CD14-positive monocyte (primary cell): ENCODE measurements around the gene ZDHHC5. TPM values are rescaled to one million over a fixed set of nuclear protein-coding genes. Genes with fewer than 3 reads are reported as not detected.

Experiments
- DNase-seq, 3 donors: peaks; one replicate each; pipeline ENCODE4 v3.0.0-alpha.2; 2011 to 2022
- H2AFZ ChIP-seq: 2 replicates; pipeline ENCODE4 v1.6.0; 2012; ENCODE audit warnings: mild to moderate bottlenecking, low read depth, low read length, inconsistent platforms; ENCODE audit not compliant: insufficient read depth, poor library complexity, severe bottlenecking
- H3K27ac ChIP-seq, 2 donors: 1 replicate in 1 of 2; 2 replicates in 1 of 2; pipeline ENCODE4 v1.5.1; 2012 to 2013; ENCODE audit warnings: low read length in 2 of 2, control low read depth in 1 of 2, inconsistent platforms in 1 of 2, low read depth in 1 of 2, mild to moderate bottlenecking in 1 of 2
- H3K27me3 ChIP-seq, 2 donors: one replicate each; pipeline versions ENCODE4 v1.6.0 to v1.6.1; 2011 to 2013; ENCODE audit warnings: low read length in 2 of 2; ENCODE audit not compliant: control insufficient read depth in 2 of 2, insufficient read depth in 2 of 2
- H3K36me3 ChIP-seq, 2 donors: replicated peaks in 1 of 2; 1 replicate in 1 of 2; 2 replicates in 1 of 2; pipeline versions ENCODE4 v1.5.1 to v1.6.1; 2012 to 2013; ENCODE audit warnings: low read length in 2 of 2, control low read depth in 1 of 2, inconsistent platforms in 1 of 2, mild to moderate bottlenecking in 1 of 2; ENCODE audit not compliant: insufficient read depth in 2 of 2, control insufficient read depth in 1 of 2
- H3K4me1 ChIP-seq, 2 donors: 1 replicate in 1 of 2; 2 replicates in 1 of 2; pipeline versions ENCODE4 v1.5.1 to v1.6.1; 2012 to 2013; ENCODE audit warnings: low read length in 2 of 2, control low read depth in 1 of 2, inconsistent platforms in 1 of 2, mild to moderate bottlenecking in 1 of 2, moderate library complexity in 1 of 2; ENCODE audit not compliant: insufficient read depth in 2 of 2, control insufficient read depth in 1 of 2
- H3K4me2 ChIP-seq: replicated peaks from 2 replicates; pipeline ENCODE3; 2012; ENCODE audit warnings: low read length, moderate library complexity, mild to moderate bottlenecking; ENCODE audit not compliant: poor library complexity, severe bottlenecking; ENCODE audit errors: extremely low read depth
- H3K4me3 ChIP-seq, 3 experiments: fragments of 200-600 bp in 1 of 3; sonication (generic) in 1 of 3; replicated peaks in 1 of 3; 1 replicate in 2 of 3; 2 replicates in 1 of 3; pipeline ENCODE4 v1.5.1; 2011 to 2013; ENCODE audit warnings: low read length in 3 of 3, mild to moderate bottlenecking in 3 of 3, control low read depth in 2 of 3, low read depth in 2 of 3, inconsistent platforms in 1 of 3, moderate library complexity in 1 of 3
- H3K79me2 ChIP-seq: 2 replicates; pipeline ENCODE4 v1.6.0; 2012; ENCODE audit warnings: mild to moderate bottlenecking, control low read depth, inconsistent platforms, low read length, moderate library complexity; ENCODE audit not compliant: insufficient read depth
- H3K9ac ChIP-seq: 2 replicates; pipeline ENCODE4 v1.6.0; 2017; ENCODE audit warnings: low read length, mild to moderate bottlenecking; ENCODE audit not compliant: insufficient read depth, poor library complexity, severe bottlenecking
- H3K9me3 ChIP-seq, 2 donors: replicated peaks in 1 of 2; 1 replicate in 1 of 2; 2 replicates in 1 of 2; pipeline versions ENCODE4 v1.5.1 to v1.6.1; 2012 to 2013; ENCODE audit warnings: low read length in 2 of 2, control low read depth in 1 of 2; ENCODE audit not compliant: control insufficient read depth in 1 of 2, insufficient read depth in 1 of 2
- H4K20me1 ChIP-seq: 2 replicates; pipeline ENCODE4 v1.6.0; 2012; ENCODE audit warnings: mild to moderate bottlenecking, low read length, control low read depth, moderate library complexity; ENCODE audit not compliant: insufficient read depth
- H3K27ac Mint-ChIP-seq, 7 donors: one replicate each; pipeline ENCODE4 v1.8.0; 2020; ENCODE audit warnings: mild to moderate bottlenecking in 7 of 7, mixed read lengths in 7 of 7, moderate library complexity in 6 of 7, inconsistent platforms in 2 of 7
- H3K27me3 Mint-ChIP-seq, 3 donors: one replicate each; pipeline ENCODE4 v1.8.0; 2021 to 2022; ENCODE audit warnings: low read depth in 3 of 3, mild to moderate bottlenecking in 3 of 3, mixed read lengths in 3 of 3, moderate library complexity in 3 of 3, inconsistent platforms in 1 of 3
- H3K36me3 Mint-ChIP-seq, 2 donors: one replicate each; pipeline ENCODE4 v1.8.0; 2020; ENCODE audit warnings: mixed read lengths in 2 of 2, inconsistent platforms in 1 of 2, mild to moderate bottlenecking in 1 of 2
- H3K4me1 Mint-ChIP-seq: one replicate; pipeline ENCODE4 v1.8.0; 2020; ENCODE audit warnings: mild to moderate bottlenecking, mixed read lengths
- H3K4me3 Mint-ChIP-seq, 2 donors: one replicate each; pipeline ENCODE4 v1.8.0; 2020; ENCODE audit warnings: mild to moderate bottlenecking in 2 of 2, mixed read lengths in 2 of 2, moderate library complexity in 1 of 2
- H3K9me3 Mint-ChIP-seq, 7 donors: one replicate each; pipeline ENCODE4 v1.8.0; 2020 to 2022; ENCODE audit warnings: mixed read lengths in 7 of 7, mild to moderate bottlenecking in 6 of 7, moderate library complexity in 6 of 7, inconsistent platforms in 2 of 7
- WGBS: methylation state at CpG from one replicate; pipeline ENCODE4 v1.1.5; 2013; ENCODE audit warnings: missing lambda C conversion rate; ENCODE audit not compliant: insufficient coverage; 5-methylcytosine and 5-hydroxymethylcytosine counted together
- intact Hi-C, 2 donors: fragments of 100-400 bp; cut with micrococcal nuclease; formaldehyde crosslinking; loops; one replicate each; pipeline versions ENCODE4 v1.15.0 to v1.15.1; 2023
- polyA plus RNA-seq, 3 donors: library from polyadenylated mRNA; depleted of rRNA in 1 of 3; unstranded in 2 of 3; stranded (reverse) in 1 of 3; fragments of 300-500 nt in 2 of 3; fragments of >200 nt in 1 of 3; fragmentation: Illumina TruSeq in 2 of 3; gene quantifications; 1 replicate in 2 of 3; 2 replicates in 1 of 3; pipeline ENCODE4 v1.2.3, GENCODE V29; 2012 to 2021
- TF ChIP-seq, protein P1 (sequence below): fragments of 200-600 bp; IDR thresholded peaks from one replicate; pipeline ENCODE4 v1.8.0; 2022; ENCODE audit warnings: antibody characterized with exemption, mild to moderate bottlenecking

Gene ZDHHC5
- polyA plus RNA-seq, 3 donors: 28.6 to 37.9 (median 31.8) TPM

- no peak overlapping the region for H3K4me3 Mint-ChIP-seq
- H3K4me1 Mint-ChIP-seq: no peaks in the 10 kb centered on the region
- Histone ChIP-seq H3K36me3 (peaks cover 74 to 87% of the 10 kb centered on the region in 2 donors), H2AFZ (no peak overlapping the region), H3K9ac (no peak overlapping the region), H4K20me1 (peaks cover 20% of the 10 kb centered on the region), H3K4me3 (no peak overlapping the region), H3K9me3 (no peaks in the 10 kb centered on the region), H3K4me2 (no peak overlapping the region), H3K4me1 (no peaks in the 10 kb centered on the region), H3K27me3 (no peaks in the 10 kb centered on the region), H3K79me2 (no peaks in the 10 kb centered on the region), H3K27ac (no peak overlapping the region)
- no CpG with 5 or more reads among the region's 3 CpGs for WGBS
- DNase-seq: no peak
- H3K27ac Mint-ChIP-seq: no peak overlapping the region
- H3K27me3 Mint-ChIP-seq: peaks cover 0 to 2% (median 0%) of the 10 kb centered on the region in 3 donors
- H3K36me3 Mint-ChIP-seq: peaks cover 67 to 90% of the 10 kb centered on the region in 2 donors
- TF ChIP-seq, protein P1, sequence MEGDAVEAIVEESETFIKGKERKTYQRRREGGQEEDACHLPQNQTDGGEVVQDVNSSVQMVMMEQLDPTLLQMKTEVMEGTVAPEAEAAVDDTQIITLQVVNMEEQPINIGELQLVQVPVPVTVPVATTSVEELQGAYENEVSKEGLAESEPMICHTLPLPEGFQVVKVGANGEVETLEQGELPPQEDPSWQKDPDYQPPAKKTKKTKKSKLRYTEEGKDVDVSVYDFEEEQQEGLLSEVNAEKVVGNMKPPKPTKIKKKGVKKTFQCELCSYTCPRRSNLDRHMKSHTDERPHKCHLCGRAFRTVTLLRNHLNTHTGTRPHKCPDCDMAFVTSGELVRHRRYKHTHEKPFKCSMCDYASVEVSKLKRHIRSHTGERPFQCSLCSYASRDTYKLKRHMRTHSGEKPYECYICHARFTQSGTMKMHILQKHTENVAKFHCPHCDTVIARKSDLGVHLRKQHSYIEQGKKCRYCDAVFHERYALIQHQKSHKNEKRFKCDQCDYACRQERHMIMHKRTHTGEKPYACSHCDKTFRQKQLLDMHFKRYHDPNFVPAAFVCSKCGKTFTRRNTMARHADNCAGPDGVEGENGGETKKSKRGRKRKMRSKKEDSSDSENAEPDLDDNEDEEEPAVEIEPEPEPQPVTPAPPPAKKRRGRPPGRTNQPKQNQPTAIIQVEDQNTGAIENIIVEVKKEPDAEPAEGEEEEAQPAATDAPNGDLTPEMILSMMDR: no peak
- intact Hi-C loops: loop anchor here in 1 of 2 donors (10.0 kb wide), 1 partner anchor 166 kb away; the partner anchor contains the start of genes SMTNL1 and TIMM10
- H3K9me3 Mint-ChIP-seq: peaks cover 0 to 2% (median 0%) of the 10 kb centered on the region in 7 donors
Observed at GRCh38 chr11:57700425-57700824, 32.5 kb downstream of the ZDHHC5 start.

- H3K4me3 ChIP-seq: no peak overlapping the region
- H3K9me3 ChIP-seq: no peaks in the 10 kb centered on the region
- H3K4me3 Mint-ChIP-seq: no peak overlapping the region
- no peak overlapping the region for H3K4me2 ChIP-seq
- no peak overlapping the region for H2AFZ ChIP-seq
- intact Hi-C loops: loop anchor here in 1 of 2 donors (10.0 kb wide), 1 partner anchor 169 kb away; the partner anchor contains the start of genes SMTNL1 and TIMM10
- TF ChIP-seq, protein P1: no peak
- no peak overlapping the region for H3K27ac Mint-ChIP-seq
- no peaks in the 10 kb centered on the region for H3K4me1 ChIP-seq
- peaks cover 53 to 68% of the 10 kb centered on the region in 2 donors for H3K36me3 Mint-ChIP-seq
- H3K9me3 Mint-ChIP-seq: peaks cover 0 to 2% (median 0%) of the 10 kb centered on the region in 7 donors
- peaks cover 1% of the 10 kb centered on the region for H3K4me1 Mint-ChIP-seq
- H3K79me2 ChIP-seq: peaks cover 13% of the 10 kb centered on the region
- H4K20me1 ChIP-seq: peaks cover 25% of the 10 kb centered on the region
- DNase-seq: no peak
- H3K9ac ChIP-seq: no peak overlapping the region
- peaks cover 0 to 2% (median 0%) of the 10 kb centered on the region in 3 donors for H3K27me3 Mint-ChIP-seq
- no peak overlapping the region for H3K27ac ChIP-seq
- no peaks in the 10 kb centered on the region for H3K27me3 ChIP-seq
- 100% methylated on average over 3 of the region's 4 CpGs for WGBS
- H3K36me3 ChIP-seq: peaks cover 54 to 67% of the 10 kb centered on the region in 2 donors
Observed at GRCh38 chr11:57703341-57703740, 35.4 kb downstream of the ZDHHC5 start.
